ENCODE data around the gene TEX44.
"Not testable (repeated sequence)": the region's sequence is repeated elsewhere in the genome, so short reads cannot be mapped to it uniquely, and the experiment has no call there.

TEX44 gene

DNA sequence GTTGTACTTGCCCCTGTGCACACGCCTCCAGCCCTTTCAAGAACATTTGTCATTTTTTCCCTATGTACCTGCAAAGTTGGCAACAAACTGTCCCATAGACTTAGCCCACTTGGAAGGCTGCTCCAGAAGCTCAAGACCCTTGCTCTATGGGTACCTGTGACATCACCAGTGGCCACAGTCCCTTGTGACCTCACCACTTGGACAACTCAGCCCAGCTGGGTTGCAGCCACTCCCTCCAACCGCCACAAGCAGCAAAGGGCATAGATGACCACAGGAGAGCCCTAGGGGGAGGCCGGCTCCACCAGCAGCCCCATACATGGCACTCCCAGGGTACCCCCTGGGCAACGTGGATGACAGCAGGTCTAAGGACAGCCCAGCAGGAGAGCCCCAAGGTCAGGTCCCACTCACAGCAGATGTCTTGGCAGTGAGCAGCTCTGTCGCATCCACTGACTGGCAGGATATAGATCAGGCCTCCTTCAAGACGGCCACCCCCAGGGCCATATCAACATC lies at the start of gene TEX44:
Gene TEX44, plus strand, starts transcription at position 229 of the 510 bp plus-strand sequence. Its CDS starts 88 bp downstream, at position 317.
- no peak for DNase-seq

DNA sequence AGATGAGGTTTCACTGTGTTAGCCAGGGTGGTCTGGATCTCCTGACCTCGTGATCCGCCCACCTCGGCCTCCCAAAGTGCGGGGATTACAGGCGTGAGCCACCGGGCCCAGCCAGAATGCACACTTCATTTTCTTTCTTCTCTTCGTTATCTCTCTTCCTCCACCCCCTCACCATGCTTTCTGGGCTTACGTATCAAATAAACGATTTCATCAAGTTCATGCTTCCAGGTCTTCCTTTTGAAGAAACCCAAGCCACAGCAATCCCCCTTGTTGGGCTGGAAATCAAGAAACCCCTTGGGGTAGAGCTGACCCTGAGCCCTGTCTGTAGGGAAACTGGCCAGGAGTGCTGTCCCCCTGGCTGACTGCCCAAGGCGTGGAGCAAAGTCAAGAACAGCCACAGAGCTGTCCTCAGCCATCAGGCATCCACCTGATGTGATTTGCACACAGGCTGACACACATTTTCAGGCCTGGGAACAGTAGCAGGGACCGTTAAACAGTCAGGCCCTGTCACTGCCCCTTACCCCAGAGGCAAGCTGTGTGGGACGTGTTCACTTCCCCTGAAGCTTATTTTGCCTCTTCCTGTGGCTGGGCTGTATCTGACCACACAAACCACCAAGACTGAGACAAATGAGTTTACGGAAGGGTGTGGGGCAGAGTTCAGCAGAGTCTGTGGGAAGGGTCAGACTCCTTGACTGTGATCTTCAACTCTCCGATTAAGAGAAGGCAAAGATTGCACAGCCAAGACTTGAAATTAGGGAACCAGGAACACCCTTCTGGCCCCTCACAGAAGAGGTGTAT lies 47.4 kb upstream of the TEX44 start:
- DNase-seq, result no peak

DNA sequence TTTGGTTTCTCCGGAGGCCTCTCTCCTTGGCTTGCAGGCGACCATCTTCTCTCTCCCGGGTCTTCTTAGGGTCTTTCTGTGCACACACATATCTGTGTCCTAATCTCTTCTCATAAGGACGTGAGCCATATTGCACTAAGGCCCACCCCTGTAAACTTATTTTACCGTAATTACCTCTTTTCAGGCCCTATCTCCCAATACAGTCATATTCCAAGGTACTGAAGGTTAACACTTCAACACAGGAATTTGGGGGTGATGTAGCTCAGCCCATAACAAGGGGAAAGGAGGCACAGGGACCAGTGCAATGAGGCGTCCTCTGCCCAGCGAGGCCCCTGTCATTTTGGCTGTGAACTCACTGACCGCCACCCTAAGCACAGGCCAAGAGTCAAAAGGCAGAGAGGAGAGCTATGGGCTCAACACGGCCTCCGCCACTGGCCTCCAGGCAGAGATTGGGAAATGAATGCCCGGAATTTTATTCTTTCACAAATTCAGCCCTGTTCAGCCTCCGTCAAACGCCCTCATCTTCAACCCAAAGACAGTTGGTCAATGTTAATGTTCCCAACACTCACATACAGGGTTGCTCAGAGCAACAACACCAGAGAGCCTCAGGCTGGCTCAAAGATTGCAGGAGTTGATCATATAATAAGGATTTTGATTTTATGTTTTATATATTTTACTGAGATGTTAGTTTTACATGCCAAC lies 46.5 kb upstream of the TEX44 start:
- no peak for DNase-seq

DNA sequence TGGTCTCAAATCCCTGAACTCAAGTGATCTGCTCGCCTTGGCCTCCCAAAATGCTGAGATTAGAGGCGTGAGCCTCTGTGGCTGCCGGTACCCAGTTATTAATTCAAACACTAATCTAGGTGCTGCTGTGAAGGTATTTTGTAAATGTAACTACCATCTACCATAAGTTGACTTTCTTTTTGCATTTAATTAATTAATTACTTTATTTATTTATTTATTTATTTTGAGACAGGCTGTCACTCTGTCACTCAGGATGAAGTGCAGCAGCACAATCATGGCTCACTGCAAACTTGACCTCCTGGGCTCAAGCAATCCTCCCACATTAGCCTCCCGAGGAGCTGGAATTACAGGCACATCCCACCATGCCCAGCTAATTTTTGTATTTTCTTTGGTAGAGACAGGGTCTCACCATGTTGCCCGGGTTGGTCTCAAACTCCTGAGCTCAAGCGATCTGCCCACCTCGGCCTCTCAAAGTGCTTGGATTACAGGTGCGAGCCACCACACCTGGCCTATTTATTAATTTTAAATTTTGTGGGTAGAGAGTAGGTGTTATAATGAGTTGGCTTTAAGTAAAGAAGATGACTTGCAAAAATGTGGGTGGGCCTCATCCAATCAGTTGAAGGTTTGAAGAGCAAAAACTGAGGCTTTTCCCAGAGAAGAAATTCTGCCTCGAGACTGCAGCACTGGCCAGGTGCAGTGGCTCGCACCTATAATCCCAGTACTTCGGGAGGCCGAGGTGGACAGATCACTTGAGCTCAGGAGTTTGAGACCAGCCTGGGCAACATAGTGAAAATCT lies 45.2 kb upstream of the TEX44 start:
- DNase-seq, result no peak

DNA sequence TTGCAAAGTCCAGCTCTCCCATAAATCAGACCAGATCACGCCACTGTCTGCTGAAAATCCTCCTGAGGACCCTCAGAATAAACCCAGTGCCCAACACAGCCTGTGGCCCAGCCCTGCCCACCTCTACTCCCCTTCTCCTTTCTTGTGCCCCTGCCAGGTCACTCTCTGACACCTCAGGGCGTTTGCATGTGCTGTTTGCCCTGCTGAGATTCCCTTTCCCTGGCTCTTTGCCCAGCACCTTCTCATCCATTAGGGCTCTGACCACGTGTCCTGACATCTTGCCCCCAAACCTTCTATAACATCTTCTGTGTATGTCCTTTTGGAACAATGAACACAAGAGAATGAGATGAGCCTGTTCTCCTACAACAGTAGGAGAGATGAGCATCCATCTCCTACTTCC lies 43.9 kb upstream of the TEX44 start:
- DNase-seq, result no peak

DNA sequence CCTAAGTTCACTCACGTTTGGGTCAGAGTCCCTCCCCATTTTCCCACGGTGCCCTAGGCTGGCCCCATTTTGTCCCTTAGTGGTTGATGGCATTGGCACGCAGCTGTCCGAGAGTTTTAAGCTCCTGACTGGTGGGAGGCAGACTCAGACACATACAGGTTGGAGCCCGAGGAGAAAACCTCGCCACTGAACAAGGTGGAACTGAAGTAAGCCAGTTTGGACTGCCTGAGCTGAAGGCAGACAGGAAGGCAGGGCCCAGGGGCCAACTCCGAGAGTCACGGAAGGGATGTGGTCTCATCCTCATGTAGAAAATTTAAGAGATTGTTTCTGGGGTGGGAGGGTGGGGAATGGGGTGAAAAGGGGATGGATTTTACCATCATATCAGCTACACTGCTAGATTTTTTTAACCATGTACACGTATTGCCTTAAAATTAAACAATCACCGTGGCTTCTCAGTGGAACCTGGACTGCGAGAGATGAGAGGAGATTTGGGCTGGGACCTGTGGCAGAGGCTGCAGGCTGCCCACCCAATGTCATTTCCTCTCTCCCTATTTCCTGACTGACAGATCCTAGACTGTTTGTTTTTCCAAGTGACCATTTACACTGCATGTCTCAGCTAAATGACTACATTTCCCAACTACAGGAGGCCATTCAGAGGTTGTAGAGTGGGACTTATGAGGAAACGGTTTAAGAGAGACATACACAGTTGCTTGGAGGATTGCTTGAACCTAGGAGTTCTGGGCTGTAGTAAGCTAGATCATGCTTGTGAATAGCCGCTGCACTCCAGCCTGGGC lies 43.0 kb upstream of the TEX44 start:
- no peak for DNase-seq

DNA sequence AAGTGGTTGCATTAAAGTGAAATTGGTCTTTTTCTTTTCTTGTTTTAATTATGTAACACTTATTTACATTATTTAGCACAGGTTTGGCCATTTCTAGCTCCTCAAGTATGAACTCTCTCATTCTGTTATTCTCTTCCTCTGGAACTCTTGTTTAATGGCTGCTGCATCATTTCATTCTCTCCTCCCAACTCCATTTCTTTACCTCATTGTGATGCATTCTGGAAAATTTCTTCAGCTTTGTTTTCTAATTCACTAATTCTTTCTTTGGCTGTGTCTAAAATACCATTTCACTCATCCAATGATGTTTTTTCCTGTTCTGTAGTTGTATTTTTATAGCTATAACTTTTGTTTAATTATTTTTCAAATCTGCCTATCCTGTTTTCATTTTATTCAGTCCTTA lies 39.9 kb upstream of the TEX44 start:
- no peak for DNase-seq

DNA sequence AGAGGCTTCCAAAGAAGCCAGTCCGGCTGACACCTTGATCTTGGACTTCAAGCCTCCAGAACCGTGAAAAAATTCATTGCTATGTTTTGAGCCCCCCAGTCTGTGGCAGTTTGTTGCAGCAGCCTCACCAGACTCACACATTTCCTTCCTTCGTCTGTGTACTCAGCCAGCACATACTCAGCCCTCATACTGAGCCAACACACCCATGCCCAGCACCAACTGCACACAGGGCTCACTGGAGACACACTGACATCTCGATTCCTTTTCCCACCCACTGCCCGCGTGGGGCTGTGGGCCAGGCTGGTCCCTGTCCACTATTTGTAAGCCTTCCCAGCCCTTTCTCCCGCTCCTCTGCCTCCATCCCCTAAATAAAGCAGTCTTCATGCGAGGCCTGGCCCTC lies 38.3 kb upstream of the TEX44 start:
- no peak for DNase-seq

DNA sequence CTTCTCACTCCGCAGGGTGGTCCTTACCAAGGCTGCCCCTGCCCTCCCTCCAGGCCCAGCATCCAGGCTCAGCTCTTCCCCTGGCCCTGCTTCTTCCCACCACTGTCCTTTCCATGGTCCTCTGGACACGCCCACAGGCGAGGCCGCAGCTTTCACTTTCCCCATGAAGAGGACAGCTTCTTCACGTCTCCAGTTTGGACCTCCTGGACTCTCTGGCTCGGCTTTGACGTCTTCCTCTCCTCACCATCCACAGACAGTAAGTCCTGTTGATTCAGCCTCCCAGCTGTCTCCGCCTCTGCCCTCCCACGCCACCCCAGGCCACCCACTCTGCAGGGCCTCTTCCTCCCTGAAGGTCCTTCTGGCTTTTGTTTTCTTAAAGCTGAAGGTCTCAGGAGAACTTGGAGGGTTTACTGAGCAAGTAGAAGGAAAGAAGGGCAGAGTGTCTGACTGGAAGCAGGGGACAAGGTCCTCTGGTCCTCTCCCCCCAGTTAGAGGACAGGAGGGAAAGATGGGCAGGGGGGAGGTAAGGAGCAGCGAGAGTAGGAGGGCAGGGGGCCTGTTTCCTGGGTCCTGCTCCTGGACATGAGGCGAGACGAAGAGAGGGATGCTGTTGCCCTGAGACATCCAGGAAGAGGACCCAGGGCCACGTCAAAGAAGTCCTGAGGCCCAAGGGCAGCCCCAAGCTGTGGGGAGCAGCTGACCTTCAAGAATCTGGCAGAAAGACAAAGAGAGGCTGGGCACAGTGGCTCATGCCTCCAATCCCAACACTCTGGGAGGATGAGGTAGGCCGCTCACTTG lies 37.7 kb upstream of the TEX44 start:
- no peak for DNase-seq

DNA sequence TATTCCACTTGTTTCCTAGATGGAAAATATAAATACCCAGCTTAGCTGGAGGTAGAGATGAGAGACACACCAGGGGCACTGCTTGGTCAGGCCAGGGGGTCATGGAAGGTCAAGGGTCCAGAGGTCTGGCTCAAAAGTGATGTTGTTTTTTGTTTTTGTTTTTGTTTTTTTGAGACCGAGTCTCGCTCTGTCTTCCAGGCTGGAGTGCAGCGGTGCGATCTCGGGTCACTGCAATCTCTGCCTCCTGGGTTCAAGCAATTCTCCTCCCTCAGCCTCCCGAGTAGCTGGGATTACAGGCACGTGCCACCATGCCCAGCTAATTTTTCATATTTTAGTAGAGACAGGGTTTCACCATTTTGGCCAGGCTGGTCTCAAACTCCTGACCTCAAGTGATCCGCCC lies 36.2 kb upstream of the TEX44 start:
- not testable (repeated sequence) for DNase-seq

DNA sequence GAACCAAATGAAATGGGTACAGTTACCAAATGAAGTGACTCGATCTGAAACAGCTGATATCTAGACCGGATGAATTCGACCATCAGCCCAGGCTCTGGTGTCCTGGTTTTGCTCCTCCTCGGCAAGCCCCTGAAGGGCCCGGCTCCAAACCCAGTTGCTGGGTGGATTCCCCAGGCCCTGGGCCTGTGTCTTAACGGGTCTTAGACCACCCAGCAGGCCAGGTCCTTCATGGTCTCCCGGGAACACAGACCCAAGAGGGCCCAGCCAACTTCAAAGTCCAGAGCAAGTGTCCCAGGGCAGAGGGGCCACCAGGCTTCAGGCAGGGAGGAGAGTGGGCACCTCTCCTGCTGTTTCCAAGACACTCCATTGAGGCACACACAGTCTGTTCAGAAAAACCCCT lies 35.7 kb upstream of the TEX44 start:
- DNase-seq, result no peak

DNA sequence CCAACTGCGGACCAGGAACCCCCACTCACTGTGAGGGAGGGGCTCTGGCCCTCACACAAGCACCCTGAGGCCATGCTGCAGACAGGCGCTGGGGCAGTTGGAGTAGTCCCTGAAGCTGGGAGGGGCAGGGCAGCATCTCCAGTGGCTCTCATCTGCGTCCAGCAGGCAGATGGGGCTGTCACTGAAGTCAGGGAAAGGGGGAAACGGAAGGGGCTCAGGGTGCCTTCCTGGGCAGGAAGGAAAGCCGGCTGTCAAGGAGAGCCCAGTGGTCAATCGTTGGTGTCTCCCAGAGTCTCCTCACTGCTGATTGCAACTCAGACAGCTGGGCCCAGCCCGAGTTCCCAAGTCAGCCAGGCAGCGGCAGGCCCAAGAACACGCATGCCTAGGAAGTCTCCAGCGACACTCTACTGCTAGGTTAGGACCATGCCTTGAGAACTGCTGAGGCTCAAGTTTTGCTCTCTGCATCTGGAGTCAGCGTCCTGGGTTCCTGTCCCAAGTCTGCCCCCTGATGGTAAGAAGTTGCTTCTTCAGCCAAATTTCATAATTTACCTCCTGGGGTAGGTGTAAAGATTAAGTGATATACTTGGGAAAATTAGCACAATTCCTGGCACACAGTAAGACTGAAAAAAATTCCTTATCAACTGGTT lies 35.0 kb upstream of the TEX44 start:
- peak in 2 of 4 experiments; percentile 9 to 20 for DNase-seq

DNA sequence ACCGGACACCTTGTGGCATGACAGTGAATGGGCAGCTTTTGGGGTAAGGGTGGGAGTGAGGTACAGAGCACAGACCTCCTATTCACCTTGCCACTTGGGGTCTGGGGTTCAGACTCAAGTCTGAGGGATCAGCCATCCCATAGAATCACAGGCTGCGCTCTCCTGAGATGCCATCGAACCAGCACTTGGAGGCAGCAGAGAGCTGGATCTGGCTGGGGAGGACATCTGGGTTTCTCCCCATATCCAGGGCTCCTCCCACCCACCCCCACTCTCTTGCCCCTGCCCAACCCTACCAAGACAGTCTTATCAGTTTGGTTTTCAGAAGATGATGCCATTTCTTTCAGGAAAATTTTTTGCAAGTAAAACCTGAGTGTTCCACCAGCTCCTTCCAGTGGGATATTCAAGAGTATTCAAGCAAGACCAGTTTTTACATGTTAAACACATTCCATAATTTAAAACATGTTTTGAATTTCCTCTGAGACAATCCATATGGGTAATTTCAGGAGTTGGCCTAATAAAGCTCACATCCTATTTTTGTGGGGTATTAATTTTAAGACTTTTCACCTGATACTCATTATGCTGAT lies 29.2 kb upstream of the TEX44 start:
- DNase-seq, result no peak

DNA sequence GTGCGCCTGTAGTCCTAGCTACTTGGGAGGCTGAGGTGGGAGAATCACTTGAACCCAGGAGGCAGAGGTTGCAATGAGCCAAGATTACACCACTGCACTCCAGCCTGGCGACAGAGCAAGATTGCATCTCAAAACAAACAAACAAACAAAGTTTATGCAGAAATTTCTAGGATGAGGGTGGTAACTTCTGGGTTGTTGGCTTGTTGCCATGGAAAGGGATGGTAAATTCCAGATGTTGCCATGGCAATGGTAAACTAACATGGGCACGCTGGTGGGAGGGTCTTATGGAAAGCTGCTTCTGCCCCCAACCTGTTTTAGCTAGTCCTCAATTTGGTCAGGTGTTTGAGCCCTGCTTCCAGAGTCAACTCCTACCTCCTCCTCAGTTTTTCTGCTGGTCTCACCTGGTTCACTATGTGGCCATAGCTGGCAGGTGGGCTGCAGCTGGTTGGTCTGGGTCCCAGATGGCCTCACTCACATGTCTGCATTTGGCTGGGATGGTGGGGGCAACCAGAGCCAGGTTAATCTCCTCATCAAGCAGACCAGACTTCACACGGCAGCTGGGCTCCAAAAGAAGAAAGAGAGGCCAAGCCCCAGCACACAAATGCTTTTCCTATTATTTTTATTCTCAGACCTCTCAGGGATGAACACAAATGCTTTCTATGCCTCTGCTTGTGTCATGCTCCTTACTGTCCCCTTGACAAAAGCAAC lies 26.6 kb upstream of the TEX44 start:
- no peak for DNase-seq

DNA sequence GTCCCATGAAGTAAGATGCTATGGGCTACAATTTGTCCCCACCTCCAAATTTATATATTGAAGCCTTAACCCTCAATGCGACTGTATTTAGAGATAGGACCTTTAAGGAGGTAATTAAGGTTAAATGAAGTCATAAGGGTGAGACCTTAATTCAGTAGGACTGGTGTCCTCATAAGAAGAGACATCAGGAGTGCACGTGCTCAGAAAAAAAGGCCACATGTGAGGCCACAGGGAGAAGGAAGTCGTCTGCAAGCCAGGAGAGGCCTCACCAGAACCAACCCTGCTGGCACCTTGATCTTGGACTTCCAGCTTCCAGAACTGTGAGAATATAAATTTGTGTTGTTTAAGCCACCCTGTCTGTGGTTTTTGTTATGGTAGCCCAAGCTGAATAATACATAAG lies 25.5 kb upstream of the TEX44 start:
- no peak for DNase-seq

DNA sequence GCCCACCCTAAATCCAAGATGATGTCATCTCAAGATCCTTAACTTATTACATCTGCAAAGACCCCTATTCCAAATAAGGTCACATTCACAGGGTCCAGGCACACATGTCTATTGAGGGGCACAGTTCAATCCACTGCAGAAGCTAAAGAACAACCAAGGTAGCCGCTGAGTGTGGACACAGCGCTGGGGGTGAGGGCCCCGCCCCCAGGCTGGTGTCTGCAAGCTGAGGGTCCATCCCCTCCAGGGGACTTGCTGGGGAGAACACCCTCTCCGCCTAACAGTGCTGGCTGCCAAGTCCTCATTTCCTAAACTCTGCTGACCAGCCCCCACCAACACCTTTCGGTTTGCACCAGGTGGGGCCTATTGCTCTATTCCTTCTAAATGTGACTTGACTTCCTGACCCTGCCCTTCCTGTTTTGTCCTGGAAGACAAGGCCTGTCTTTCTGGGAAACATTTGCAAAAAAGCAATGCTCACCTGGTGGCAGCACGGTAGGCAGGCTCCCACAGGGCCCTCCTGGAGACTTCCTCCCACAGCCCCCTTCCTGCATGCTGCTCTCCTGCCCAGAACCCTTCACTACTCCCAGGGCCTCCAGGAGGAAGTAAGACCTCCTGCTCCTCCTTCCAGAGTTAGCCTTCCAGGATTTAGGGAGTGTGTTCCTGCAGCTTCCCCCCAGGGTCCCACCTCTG lies 24.4 kb upstream of the TEX44 start:
- DNase-seq, result no peak

DNA sequence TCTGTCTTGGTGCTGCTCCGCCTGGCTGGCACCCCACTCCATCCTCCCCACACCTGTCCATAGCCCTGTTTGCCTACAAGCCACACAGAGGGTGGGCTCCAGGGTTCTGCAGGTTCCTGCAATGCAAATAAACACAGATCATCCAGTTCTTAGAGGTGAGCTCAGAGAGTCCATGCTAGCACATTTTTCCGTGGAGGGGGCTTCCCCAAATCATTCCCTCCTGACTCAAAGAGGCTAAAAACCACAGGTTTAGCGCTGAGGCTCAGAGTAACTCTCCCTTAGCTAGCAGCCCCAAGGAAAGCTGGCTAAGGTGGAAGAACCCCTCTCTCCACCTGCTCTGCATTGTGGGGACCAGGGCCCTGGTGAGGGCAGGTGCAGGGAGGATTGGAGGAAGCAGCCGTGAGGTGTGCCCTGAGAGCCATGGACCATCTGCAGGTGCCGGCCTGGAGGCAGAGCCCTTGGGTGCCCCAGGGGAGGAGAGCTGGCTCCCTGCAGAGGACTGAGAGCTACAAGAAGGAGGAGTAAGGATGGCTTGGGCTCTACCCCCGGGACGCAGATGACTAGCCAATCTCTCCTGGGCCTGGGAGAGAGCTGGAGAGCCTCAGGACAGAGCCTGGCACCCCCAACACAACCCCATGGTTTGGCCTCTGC lies 23.8 kb upstream of the TEX44 start:
- DNase-seq, result no peak

DNA sequence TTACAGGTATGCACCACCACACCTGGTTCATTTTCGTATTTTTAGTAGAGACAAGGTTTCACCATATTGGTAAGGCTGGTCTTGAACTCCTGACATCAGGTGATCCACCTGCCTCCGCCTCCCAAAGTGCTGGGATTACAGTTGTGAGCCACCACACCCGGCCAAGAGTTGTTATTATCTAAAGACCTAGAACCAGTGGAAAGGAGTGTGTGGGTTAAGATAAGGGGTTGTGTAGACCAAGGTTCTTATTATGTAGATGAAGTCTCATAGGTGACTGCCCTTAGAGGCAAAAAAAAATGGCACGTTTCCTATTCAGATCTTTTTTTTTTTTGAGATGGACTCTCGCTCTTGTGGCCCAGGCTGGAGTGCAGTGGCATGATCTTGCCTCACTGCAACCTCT lies 21.7 kb upstream of the TEX44 start:
- not testable (repeated sequence) for DNase-seq

DNA sequence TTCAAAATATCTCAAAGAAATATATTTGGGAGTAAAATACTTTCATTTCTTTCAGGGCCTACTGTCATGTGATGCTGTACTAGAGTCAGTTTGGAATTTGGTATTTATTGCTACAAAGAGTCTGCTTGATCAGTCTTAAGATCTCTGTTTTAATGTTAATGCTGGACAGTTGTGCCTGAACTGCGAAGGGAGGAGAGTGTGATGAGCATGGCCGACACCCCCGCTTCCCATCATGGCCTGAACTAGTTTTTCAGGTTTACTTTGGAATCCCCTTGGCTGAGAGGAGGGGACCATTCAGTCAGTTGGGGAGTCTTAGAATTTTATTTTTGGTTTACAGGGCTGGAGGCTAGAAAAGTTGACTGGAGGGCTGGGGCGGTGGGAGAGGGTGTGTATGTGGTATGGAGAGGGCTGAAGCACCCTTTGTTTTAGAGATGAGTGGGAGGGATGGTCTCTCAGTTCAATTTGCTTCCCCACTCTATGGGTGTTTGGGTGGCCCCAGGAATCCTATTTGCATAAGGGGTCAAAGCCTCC lies 20.9 kb upstream of the TEX44 start:
- DNase-seq, result no peak

All from activated naive CD4-positive, alpha-beta T cell (primary cell).